ENCODE measurements around the gene COL19A1.

The COL19A1 gene

GRCh38 chr6:70246118-70246517, 379.8 kb downstream of the COL19A1 start:
- DNase-seq: no peak

GRCh38 chr6:70252604-70253003, 386.2 kb downstream of the COL19A1 start:
- DNase-seq: no peak

- DNase-seq: no peak
Observed at GRCh38 chr6:70253923-70254322, 387.6 kb downstream of the COL19A1 start.

GRCh38 chr6:70254784-70255183, 388.4 kb downstream of the COL19A1 start:
- no peak for DNase-seq

- no peak for DNase-seq
Observed at GRCh38 chr6:70257768-70258273, 391.5 kb downstream of the COL19A1 start.

GRCh38 chr6:70258483-70258882, 392.1 kb downstream of the COL19A1 start:
- DNase-seq: no peak
